DMS79 treated with DMSO at 0.1 percent for 48 hours (cell line): ENCODE measurements around the gene FBXO8.

Experiments
- DNase-seq: peaks from one replicate; lab custom pipeline; 2025; lab: John Stamatoyannopoulos, UW

Gene FBXO8

DNA sequence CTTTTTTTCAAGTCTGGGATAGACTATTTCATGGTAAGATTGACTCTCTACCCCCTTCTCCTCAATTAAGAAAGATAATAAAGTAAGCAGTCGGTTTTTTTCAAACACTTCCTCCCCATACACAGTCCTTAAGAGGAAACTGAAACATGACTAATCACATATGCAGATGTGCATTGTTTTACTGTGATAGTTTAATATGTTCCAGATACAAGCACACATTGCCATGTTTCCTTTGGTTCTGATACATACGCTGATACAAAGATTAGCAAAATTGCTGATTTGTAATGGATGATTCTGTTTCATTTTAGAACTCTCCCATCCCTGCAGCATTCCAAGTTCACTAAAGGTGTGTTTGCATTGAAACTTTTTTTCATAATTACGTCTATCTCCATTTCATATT is 76.1 kb downstream of the FBXO8 start:
- DNase-seq, result no peak

DNA sequence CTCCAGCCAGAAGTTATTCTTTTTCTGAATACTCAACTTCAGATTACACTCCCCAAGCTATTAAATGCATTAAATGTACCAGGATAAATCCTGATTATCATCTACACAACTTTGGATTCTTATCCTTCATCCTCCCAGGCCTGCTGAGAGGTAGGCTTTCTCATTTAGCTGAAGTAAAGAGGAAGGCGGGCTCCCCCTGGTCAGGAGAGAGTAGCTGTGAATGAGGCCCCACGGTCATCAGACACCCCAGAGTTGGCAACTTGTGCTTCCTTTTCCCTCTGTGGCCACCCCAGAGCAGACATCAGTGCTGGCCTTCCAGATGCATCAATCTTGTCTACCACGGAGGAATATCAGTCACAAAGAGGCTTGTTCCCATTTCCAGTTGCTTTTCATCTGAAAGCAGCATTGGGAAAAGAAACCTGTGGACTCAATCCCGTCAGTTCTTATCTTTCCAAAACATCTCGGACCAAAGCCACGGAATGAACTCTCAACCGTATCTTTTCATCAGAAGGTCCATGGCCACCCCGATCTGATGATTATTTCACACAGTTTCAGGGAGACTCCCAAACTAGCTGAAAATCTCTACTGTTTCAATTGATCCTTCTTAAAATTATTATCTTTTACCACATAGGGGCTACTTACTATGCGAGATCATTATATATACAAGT is 79.2 kb downstream of the FBXO8 start:
- no peak for DNase-seq

DNA sequence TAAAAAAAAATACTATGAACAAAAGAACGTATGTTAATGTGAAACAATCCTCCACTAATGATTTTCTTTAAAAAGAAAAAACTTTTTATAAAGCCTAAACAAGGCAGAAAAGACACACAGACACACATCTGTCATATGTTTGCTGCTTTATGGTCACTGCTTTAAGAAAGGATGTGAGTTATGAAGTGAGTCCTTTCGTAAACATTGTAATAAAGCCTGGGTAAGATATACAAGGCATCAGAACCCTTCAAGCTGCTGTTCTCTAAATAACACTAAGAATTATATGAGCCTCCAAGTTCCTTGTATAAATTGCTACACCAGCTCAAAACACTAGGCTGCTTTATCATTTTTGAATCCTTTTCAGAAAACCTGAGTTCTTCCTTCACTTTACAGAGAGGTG is 81.6 kb downstream of the FBXO8 start:
- no peak for DNase-seq

DNA sequence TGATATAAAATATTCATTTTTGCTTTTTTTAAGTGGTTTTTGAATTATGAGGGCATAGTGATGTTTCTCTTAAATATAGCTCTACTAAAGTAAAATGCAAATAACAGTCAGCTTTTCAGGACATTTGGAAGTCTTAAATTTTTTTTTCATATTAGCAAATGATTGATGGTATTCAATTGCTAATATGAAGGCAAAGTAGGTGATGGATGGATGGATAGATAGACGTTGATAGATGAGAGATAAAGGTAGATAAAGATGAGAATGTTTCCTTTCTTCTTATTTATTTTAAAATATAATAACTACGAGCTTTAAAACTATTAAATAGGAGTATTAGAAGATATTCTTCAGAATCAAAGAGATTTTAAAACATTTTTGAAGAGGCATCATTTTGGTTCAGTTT is 83.7 kb downstream of the FBXO8 start:
- DNase-seq, result no peak

DNA sequence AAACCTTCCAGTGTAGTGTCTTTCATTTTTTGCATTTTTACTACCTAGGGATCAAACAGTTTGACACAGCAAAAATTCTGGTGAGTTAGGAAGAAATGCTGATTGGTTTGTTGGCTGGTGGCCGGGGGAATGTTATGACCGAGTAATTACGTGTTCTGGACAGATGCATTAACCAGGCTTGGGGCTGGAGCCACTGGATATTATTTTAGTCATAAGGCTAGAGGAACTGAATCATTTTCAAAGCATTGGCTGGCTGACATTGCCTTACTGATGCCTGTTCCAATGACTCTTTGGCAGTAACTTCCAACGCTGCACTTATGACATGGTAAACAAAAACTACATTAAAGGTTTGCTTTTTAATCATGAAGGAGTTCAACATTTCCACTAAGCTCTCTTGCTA is 84.6 kb downstream of the FBXO8 start:
- no peak for DNase-seq

DNA sequence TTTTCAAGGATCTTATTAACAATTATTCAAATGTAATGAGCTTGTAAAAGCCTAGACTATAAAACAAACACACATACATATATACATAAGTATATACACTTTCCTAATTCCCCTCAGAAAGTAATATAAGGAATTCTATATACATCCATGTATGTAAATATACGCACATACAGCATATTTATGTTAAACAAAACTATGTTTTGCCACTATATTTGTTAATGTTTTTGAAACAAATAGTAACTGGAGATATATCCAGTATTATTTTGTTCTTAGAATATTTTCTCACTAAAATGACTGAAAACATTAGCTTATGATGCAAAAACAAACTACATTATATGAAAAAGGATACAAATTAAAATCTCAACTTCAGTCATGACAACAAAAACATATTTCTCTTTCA is 85.1 kb downstream of the FBXO8 start:
- DNase-seq, result no peak

DNA sequence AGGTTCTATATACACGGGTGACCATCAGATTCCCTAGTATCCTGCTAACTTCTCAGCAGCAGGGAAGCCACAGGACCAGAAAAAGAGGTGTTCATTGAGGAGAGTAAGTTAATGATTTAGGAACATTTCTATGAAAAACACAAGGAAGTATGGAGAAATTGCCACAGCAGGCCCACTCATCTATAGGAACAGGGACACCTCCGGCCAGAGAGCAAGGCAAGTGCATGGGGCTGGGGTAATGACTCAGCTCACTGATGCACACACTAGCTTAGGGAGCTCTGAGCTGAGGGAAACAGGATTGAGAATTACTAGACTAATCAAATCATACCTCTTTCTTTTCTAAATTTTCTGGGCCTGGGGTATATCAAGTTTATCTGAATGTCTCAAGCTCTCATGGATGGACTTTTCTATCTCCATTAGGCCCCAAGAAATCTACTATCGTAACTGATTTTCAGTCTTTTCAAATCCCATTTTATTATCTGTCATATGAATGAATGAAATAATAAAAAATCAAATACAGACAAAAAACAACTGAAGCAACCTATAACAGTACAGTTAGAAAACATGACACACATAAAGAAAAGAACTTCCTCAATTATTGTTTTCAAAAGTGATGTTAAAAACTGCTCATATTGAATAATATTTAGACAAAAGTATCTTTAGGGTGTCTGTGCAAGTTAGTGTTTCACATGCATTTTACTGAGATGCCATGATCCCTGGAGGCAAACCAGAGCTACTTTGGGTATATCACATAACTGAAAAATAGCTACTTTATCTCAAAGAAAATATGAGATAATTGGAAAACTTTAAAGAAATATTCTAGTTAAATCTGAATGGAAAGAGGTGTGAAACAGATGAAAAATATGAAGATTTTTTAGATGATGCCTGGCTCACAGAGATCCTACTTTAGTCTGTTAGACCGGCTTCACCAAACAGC is 89.8 kb downstream of the FBXO8 start:
- DNase-seq, result no peak

DNA sequence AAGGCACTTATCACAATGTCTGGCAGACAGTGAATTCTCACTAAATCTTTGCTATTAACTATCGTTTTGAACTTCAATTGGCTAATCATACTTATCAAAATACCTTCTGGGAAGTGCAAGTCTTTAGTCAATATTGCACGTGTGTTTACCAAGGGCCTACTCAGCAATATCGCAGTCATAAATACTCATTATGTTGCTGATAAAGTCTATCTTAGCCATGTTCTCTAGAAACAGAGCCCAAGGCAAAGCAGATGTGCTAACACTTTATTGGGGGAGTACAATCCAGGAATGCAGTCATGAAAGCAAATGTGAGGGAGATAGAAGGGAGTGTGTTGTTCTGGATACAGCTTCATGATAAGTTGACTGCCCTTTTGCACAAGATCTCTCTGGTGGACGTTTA is 90.5 kb downstream of the FBXO8 start:
- DNase-seq, result no peak

DNA sequence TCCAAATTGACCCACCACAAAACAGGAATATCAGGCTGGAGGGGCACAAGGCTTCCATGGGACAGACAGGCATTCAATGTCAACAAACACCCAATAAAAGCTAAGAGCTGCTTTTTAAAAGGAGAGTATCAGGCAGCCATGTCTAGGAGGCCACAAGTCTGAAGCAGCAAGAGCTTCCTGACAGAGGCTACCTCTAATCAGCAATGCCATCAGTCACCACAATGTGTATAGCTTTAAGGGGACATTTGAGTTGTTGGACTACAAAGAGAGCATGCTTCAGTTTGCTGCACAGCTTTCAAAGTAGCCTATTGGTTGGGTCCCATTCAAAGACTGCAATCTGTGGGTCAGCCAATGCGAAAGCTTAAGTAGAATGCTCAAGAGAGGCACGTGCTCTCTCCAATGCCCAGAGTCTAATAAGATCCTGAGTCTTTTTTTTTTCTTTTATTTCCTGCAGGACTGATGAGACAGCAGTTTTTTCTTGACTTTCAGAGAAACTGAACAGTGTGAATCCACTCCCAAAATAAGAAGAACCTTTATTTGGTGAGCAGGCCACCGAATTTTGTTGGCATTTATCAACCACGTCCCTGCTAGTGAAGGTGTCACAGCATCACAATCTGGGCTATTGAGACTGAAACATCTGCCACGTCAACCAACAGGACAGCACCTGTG is 92.5 kb downstream of the FBXO8 start:
- no peak for DNase-seq

DNA sequence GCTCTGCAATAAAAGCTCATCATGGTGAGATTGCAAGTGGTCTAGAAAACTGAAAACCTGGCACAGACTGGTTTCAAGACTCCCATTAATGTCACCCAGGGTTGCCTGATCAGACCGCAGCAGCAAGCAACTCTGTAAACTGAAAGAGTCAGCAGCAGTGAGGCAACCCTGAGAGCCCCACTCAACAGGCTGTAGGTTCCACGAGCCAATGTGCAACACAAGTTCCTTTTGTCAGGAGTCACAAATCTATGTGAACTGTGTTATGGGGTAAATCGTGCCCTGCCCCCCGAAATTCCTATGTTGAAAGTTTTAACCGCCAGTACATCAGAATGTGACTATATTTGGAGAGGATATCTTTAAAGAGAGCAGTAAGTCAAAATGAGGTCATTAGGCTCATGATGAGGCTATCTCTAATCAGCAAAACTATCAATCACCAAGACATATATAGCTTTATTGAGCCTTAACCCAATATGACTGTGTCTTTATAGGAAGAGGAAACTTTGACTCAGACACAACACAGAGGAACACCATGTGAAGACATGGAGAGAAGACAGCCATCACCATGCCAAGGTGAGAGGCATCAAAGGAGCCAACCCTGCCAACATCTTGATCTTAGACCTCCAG is 94.0 kb downstream of the FBXO8 start:
- DNase-seq, result no peak
